HCT116 (cell line): ENCODE data around the gene CYP2B6. TPM values are rescaled to one million over a fixed set of nuclear protein-coding genes. Genes with fewer than 3 reads are reported as not detected.
"Not testable (repeated sequence)": the region's sequence is repeated elsewhere in the genome, so short reads cannot be mapped to it uniquely, and the experiment has no call there.

Source experiments
- ATAC-seq: fragments of 200-7000 bp; cut with Tn5 transposase; 2 replicates; pipeline ENCODE4 v1.9.1; 2020; ENCODE audit warnings: mild to moderate bottlenecking, moderate library complexity
- BruUV-seq: library from RNA; stranded (reverse); fragments of 400-500 nt; replicated peaks from 2 replicates; lab custom pipeline; 2021; lab: Mats Ljungman, UMichigan
- CTCF ChIA-PET: fragments of 300-600 bp; sonication (Branson Sonifier 250); formaldehyde crosslinking; loops from one replicate; lab custom pipeline; 2021; ENCODE audit warnings: antibody characterized with exemption; lab: Charles Lee
- POLR2A ChIA-PET: fragments of 300-600, 350-600 bp; sonication (Branson Sonifier 250); formaldehyde crosslinking; loops from one replicate; lab custom pipeline; 2021; ENCODE audit warnings: antibody characterized with exemption; lab: Charles Lee
- RAD21 ChIA-PET, 2 experiments: fragments of 300-600 bp; sonication (Branson Sonifier 250); formaldehyde crosslinking; loops; one replicate each; lab custom pipeline; 2023; ENCODE audit warnings: low total read pairs in 2 of 2; ENCODE audit not compliant: uncharacterized antibody in 2 of 2, unreplicated experiment in 2 of 2, low non-redundant PET in 1 of 2; lab: Charles Lee
- DNase-seq: peaks from one replicate; pipeline ENCODE4 v3.0.0-alpha.2; 2010; ENCODE audit warnings: low read depth, low spot score
- H2AFZ ChIP-seq: fragments of 200-600 bp; shearing (Covaris generic), sonication (generic); 2 replicates; pipeline ENCODE4 v1.6.1; 2017; ENCODE audit warnings: low read depth, mixed run types, mixed read lengths, antibody characterized with exemption, low read length; ENCODE audit not compliant: poor library complexity, severe bottlenecking
- H3K27ac ChIP-seq: 2 replicates; pipeline ENCODE4 v1.5.1; 2012; ENCODE audit warnings: low read depth, low read length
- H3K27me3 ChIP-seq: fragments of 200-600 bp; sonication (generic); 2 replicates; pipeline ENCODE4 v1.6.1; 2016; ENCODE audit warnings: mixed run types, low read length, mixed read lengths; ENCODE audit not compliant: insufficient read depth
- H3K36me3 ChIP-seq, 2 experiments: fragments of 200-500 bp in 1 of 2; fragments of 200-600 bp in 1 of 2; sonication (Bioruptor generic) in 1 of 2; sonication (generic) in 1 of 2; 2 replicates each; pipeline versions ENCODE4 v1.5.1 to v1.6.1; 2014 to 2016; ENCODE audit warnings: low read length in 2 of 2, inconsistent platforms in 1 of 2, mixed read lengths in 1 of 2, mixed run types in 1 of 2; ENCODE audit not compliant: insufficient read depth in 2 of 2, control insufficient read depth in 1 of 2
- H3K4me1 ChIP-seq, 2 experiments: fragments of 200-600 bp in 1 of 2; sonication (generic) in 1 of 2; 2 replicates each; pipeline versions ENCODE4 v1.5.1 to v1.6.1; 2012 to 2017; ENCODE audit warnings: low read length in 2 of 2, inconsistent platforms in 1 of 2, mild to moderate bottlenecking in 1 of 2, mixed read lengths in 1 of 2, mixed run types in 1 of 2, moderate library complexity in 1 of 2; ENCODE audit not compliant: insufficient read depth in 2 of 2, control insufficient read depth in 1 of 2
- H3K4me2 ChIP-seq: fragments of 200-600 bp; sonication (generic); 2 replicates; pipeline ENCODE4 v1.6.1; 2017; ENCODE audit warnings: mixed run types, low read length, mixed read lengths
- H3K4me3 ChIP-seq, 2 experiments: fragments of 200-600 bp in 1 of 2; sonication (generic) in 1 of 2; replicated peaks in 1 of 2; 2 replicates each; pipeline ENCODE4 v1.5.1; 2011 to 2016; ENCODE audit warnings: low read length in 2 of 2, control low read depth in 1 of 2, low read depth in 1 of 2, mild to moderate bottlenecking in 1 of 2, mixed read lengths in 1 of 2, mixed run types in 1 of 2
- H3K79me2 ChIP-seq: fragments of 200-600 bp; sonication (generic); 2 replicates; pipeline ENCODE4 v1.6.1; 2017; ENCODE audit warnings: mild to moderate bottlenecking, mixed run types, low read length, moderate library complexity, mixed read lengths; ENCODE audit not compliant: insufficient read depth
- H3K9ac ChIP-seq: fragments of 200-600 bp; sonication (generic); 2 replicates; pipeline ENCODE4 v1.6.1; 2016; ENCODE audit warnings: low read length, mixed read lengths
- H3K9me2 ChIP-seq: fragments of 200-600 bp; sonication (generic), shearing (Covaris generic); 2 replicates; pipeline ENCODE4 v1.6.1; 2017; ENCODE audit warnings: mixed run types, mild to moderate bottlenecking, moderate library complexity; ENCODE audit not compliant: insufficient read depth
- H3K9me3 ChIP-seq, 2 experiments: fragments of 200-500 bp in 1 of 2; fragments of 200-600 bp in 1 of 2; sonication (Bioruptor generic) in 1 of 2; sonication (generic) in 1 of 2; 2 replicates each; pipeline ENCODE4 v1.6.1; 2014 to 2017; ENCODE audit warnings: low read length in 2 of 2, mixed read lengths in 2 of 2, inconsistent platforms in 1 of 2, low read depth in 1 of 2, mild to moderate bottlenecking in 1 of 2, mixed run types in 1 of 2, moderate library complexity in 1 of 2; ENCODE audit not compliant: control insufficient read depth in 1 of 2, insufficient read depth in 1 of 2
- H4K20me1 ChIP-seq: fragments of 200-600 bp; sonication (generic), shearing (Covaris generic); 2 replicates; pipeline ENCODE4 v1.6.1; 2017; ENCODE audit warnings: mixed run types, mild to moderate bottlenecking, moderate library complexity; ENCODE audit not compliant: insufficient read depth
- EGR1 ChIP-seq: IDR thresholded peaks from 2 replicates; pipeline ENCODE4 v1.6.1; 2012; ENCODE audit warnings: low read depth
- EZH2 ChIP-seq: fragments of 200-600 bp; sonication (generic); IDR thresholded peaks from 2 replicates; pipeline ENCODE4 v1.6.1; 2017; ENCODE audit warnings: antibody characterized with exemption, mixed run types
- POLR2A ChIP-seq: IDR thresholded peaks from 2 replicates; pipeline ENCODE4 v1.7.0; 2011; ENCODE audit warnings: borderline replicate concordance; ENCODE audit not compliant: insufficient read depth, insufficient read length; ENCODE audit errors: extremely low read depth
- intact Hi-C: fragments of 100-400 bp; cut with micrococcal nuclease; formaldehyde crosslinking; loops from 2 replicates; pipeline ENCODE4 v1.10.0; 2022
- total RNA-seq: library from RNA; stranded (reverse); gene quantifications from one replicate; pipeline ENCODE4 v1.2.1, GENCODE V29; 2021; ENCODE audit not compliant: unreplicated experiment

Gene CYP2B6
- total RNA-seq, 1 experiment from 2014 or later, result 0.74 TPM

- H3K9ac ChIP-seq, result no peak overlapping the region
- no peaks in the 10 kb centered on the region for H3K4me1 ChIP-seq
- H3K79me2 ChIP-seq, result no peaks in the 10 kb centered on the region
- H3K27me3 ChIP-seq, result peaks cover 20% of the 10 kb centered on the region
- DNase-seq (no peak), ATAC-seq (no peak)
- no peak overlapping the region for H2AFZ ChIP-seq
- no peaks in the 10 kb centered on the region for H3K9me2 ChIP-seq
- ChIA-PET POLR2A (no interaction called here), RAD21 (no interaction called here), CTCF (no interaction called here)
- H3K4me2 ChIP-seq, result no peak overlapping the region
- no peaks in the 10 kb centered on the region for H3K9me3 ChIP-seq
- no peak overlapping the region for H3K4me3 ChIP-seq
- H3K36me3 ChIP-seq, result no peaks in the 10 kb centered on the region
- H3K27ac ChIP-seq, result no peak overlapping the region
- TF ChIP-seq POLR2A, result no peak
- no peak for TF ChIP-seq EZH2
- no peak for TF ChIP-seq EGR1
- intact Hi-C loops, result no loop called here
- BruUV-seq, result no TSS peak
- no peaks in the 10 kb centered on the region for H4K20me1 ChIP-seq
Observed at GRCh38 chr19:41050426-41050825, 59.3 kb downstream of the CYP2B6 start.

DNA sequence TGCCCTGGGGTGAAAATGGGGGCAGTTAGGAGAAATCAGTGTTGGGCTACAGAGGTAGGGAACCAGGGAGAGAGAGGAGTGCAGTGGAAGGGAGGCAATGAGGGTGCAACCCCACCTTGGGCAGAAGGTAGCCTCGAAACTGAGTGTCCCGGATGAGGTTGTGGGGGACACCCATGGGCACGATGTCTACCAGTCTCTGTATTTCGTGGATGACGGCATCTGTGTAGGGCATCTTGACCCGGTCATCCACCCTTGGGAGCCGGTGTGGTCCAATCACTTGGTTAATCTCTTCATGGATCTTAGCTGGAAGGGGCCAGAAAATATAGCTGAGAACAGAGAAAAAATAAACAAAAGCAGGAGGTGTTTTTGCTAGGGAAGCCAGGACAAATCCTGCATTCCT lies 61.1 kb downstream of the CYP2B6 start:
- H3K9me2 ChIP-seq, H2AFZ ChIP-seq, H3K4me1 ChIP-seq, H3K4me3 ChIP-seq, ATAC-seq, H3K27ac ChIP-seq, BruUV-seq, H4K20me1 ChIP-seq, RAD21 ChIA-PET, H3K4me2 ChIP-seq, POLR2A ChIA-PET, H3K9me3 ChIP-seq, intact Hi-C loops, H3K79me2 ChIP-seq, DNase-seq, H3K9ac ChIP-seq, H3K36me3 ChIP-seq: not testable (repeated sequence)
- CTCF ChIA-PET, result interaction anchor here (0.8 kb wide), 1 partner anchor 77 kb away, joined by 4 read pairs; no protein-coding TSS in a partner anchor
- H3K27me3 ChIP-seq, result peaks cover 26% of the 10 kb centered on the region

DNA sequence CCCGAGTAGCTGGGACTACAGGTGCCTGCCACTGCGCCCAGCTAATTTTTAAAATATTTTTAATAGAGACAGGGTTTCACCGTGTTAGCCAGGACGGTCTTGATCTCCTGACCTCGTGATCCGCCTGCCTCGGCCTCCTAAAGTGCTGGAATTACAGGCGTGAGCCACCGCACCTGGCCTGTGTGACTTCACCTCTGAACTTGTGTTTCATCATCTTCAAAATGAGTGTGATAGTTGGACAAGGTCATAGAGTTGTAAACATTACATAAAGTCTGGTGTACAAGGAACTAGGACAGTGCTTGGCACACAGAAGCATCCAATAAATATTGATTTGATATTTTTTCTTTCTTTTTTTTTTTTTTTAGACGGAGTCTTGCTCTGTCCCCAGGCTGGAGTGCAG lies 62.2 kb downstream of the CYP2B6 start:
- RAD21 ChIA-PET, H3K27ac ChIP-seq, H3K4me1 ChIP-seq, H3K4me2 ChIP-seq, H3K9ac ChIP-seq, H3K79me2 ChIP-seq, H3K4me3 ChIP-seq, intact Hi-C loops, H2AFZ ChIP-seq, H4K20me1 ChIP-seq, H3K9me2 ChIP-seq, DNase-seq, ATAC-seq, H3K9me3 ChIP-seq, CTCF ChIA-PET, POLR2A ChIA-PET, BruUV-seq, H3K36me3 ChIP-seq: not testable (repeated sequence)
- peaks cover 28% of the 10 kb centered on the region for H3K27me3 ChIP-seq
